HG03025 (cell line): ENCODE measurements around the gene PKNOX2.

ENCODE experiments used
- ATAC-seq: cut with Tn5 transposase; IDR thresholded peaks from one replicate; pipeline ENCODE4 v1.9.1; 2021; ENCODE audit warnings: mild to moderate bottlenecking, moderate library complexity; ENCODE audit not compliant: unreplicated experiment, low FRiP score

The PKNOX2 gene

GRCh38 chr11:125328225-125328580, 163.7 kb downstream of the PKNOX2 start:
- ATAC-seq = no peak

GRCh38 chr11:125329786-125330185, 165.2 kb downstream of the PKNOX2 start:
- ATAC-seq = no peak

DNA sequence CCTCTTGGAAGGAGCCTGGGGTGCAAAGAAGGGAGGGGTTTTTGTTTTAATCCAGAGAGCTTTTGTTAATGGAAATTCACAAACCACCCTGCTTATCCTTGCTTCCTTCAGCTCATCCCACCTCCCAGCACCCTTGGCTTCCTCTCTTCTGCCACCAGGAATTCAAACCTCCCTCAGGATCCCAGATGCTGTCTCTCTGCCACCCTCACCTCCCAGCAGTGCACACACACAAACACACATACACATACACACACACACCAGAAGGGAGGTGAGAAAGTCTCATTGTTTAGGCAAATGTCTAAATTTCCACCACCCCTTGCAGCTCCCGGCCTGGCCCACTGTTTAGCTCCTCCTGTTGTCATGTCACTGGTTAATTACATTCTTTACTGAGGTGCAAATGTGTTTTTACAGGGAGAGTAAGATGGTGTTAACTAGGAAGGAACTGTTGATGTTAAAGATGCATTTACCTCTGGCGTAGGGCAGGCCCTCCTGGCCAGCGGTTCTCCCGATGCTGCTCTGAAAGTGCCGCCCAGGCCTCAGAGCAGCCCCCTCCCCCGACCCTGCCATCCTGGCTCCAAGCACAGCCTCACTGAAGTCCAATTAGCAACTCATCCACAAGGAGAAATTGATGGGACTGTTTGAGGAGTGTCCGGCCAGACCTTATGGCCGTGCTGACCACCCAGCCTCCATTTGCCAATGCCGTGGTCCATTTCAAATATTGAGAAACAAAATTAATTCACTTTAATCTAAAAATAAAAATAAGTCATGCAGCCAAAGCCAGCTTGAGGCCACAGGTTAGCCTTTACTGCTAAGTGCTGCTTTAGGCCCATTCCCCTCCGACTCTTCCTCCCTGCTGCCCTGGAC, 166.1 kb downstream of the PKNOX2 start:
- ATAC-seq = no peak

DNA sequence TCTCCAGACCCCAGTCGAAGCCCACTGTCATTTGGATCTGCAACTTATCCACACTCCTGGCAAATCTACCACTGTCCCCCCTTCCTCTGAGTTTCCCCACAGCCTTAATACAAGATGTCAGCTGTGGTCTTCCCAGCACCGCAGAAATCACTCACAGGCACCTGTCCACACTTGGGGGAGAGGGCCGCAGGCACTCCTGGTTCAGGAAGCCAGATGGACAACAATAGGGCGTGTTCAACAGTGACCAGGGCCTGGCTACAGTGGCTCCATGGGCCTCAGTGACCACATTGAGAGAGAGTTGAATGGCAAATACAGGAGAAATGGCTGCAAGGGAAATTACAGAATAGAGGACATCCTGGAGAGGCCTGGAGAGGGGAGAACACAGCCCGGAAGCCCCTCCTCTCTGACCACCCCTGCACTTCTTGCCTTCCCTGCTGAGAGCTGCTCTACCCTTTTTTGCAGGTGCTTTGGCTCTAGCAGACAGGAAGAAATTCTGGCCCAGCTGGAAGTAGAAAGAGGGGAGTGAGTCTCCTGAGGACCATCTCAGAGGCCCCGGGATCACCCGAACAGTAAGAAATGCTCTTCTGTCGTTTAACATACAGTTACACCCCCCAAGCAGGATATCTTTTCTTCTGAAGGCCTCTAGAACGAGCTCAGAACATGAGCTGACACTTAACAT, 166.9 kb downstream of the PKNOX2 start:
- no peak for ATAC-seq

GRCh38 chr11:125332821-125333220, 168.3 kb downstream of the PKNOX2 start:
- no peak for ATAC-seq

DNA sequence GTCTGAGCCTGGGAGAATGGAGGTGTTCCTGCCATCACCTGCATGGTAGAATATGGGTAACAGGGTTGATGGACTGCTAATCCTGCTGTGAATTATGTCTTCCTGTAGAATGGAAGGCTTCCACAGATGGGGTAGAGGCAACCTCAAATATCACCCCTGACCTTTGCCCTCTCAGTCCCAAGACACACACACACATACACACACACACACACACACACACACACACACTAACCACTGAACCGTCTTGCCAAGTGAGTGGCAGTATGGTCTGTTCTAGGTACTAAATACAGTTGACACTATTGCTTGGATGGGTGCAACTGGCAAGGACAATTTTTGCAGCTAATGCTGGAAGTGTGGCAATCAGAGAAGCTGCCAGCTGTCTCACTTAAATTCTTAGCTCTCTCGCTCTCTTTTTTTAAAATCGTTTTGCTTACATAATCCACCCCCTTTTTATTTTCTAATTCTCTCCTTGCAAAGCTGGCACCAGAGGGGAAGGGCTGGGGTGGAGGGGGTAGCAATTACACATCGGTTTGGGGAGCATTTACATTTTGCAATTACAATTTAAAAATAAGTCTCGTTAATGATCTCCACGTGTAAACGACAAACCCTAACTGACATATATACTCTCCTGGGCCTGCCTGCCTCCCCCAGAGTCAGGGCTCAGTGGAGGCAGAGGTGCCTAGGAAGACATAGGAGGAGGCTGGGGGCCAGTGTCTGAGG, 169.0 kb downstream of the PKNOX2 start:
- no peak for ATAC-seq

DNA sequence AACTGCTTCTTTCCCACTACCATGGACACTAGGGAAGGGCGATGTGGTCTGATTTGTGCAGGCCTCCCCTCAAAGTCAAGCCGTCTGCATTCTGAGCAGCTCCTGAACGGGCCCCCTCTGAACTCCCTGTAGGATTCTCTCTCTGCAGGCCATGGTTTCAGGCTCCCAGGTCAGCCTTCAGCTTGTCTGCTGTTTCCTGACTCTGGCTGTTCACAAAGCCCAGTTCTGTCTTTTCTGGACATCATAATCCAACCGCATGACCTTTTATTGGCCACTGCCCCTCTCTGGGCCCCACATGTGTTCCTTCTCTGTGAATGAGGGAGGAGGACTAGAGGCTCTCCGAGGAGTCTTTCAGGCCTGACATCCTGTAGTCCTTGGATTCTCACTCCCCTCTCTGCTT, 170.6 kb downstream of the PKNOX2 start:
- ATAC-seq = no peak

- ATAC-seq = no peak
These were observed 173.6 kb downstream of the PKNOX2 start for GRCh38 chr11:125337836-125338834.

DNA sequence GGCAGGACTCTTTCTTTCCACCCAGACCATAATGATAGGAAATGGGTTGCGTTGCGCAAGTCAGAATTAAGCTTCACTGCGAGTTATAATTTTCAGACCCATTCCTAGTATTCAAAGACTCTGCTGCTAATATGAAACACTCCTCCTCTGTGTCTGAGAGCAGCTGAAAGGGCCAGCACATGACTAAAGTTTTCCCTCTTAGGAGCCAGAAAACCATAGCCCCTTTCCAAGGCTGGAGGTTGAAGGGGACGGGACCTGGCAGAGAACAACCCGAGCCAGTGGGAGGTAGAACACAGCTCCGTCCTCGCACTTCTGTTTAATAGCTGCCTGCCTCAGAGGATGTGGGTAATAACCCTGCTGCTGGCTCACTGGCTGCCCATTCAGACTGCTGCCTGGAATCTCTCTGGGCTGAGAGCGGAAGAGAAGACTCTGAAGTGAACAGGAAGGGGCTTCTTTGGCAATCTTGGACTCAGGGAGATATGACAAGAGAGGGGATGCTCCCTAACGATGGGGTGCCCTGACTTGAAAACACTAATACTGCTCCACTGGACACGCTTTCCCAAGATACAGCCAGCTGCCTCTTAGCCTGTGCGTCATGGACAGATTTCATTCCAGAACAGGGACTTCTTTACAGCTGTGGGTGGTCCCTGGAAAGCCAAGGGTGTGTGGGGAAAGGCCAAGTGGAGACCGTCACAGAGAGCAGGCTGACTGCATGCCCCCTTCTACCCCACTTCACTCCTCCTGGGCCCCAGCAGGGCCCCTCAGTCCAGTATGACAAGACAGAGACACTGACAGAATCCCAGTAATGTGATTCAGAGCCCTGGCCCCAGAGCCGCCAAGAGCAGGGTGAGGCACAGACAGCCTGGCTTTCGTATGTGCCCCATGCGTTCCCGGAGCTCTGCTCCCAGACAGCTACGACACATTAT, 174.6 kb downstream of the PKNOX2 start:
- no peak for ATAC-seq

DNA sequence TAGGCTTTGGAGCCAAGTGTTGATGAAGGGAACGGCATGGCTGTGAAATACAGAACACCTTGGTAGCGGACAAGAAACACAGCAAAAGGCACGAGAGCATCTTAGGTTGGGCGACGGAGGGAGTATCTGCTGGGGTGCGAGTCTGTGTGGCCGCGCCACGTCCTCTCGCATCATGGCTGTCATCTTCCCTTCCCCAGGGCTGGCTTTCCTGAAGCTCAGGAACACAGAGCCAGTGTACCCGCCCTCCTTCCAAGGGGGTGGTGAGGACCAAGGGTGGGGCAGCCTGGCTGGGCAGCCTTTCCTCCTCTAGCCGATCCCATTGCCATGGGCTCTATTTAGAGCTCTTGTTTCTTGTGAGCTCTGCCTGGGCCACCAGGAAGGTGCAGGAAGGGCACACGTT, 177.1 kb downstream of the PKNOX2 start:
- ATAC-seq = no peak

GRCh38 chr11:125342281-125342930, 177.9 kb downstream of the PKNOX2 start:
- ATAC-seq = no peak

GRCh38 chr11:125343086-125343717, 178.7 kb downstream of the PKNOX2 start:
- no peak for ATAC-seq

- ATAC-seq = no peak
These were observed 179.2 kb downstream of the PKNOX2 start for GRCh38 chr11:125343718-125344131.

GRCh38 chr11:125344846-125345420, 180.4 kb downstream of the PKNOX2 start:
- no peak for ATAC-seq

DNA sequence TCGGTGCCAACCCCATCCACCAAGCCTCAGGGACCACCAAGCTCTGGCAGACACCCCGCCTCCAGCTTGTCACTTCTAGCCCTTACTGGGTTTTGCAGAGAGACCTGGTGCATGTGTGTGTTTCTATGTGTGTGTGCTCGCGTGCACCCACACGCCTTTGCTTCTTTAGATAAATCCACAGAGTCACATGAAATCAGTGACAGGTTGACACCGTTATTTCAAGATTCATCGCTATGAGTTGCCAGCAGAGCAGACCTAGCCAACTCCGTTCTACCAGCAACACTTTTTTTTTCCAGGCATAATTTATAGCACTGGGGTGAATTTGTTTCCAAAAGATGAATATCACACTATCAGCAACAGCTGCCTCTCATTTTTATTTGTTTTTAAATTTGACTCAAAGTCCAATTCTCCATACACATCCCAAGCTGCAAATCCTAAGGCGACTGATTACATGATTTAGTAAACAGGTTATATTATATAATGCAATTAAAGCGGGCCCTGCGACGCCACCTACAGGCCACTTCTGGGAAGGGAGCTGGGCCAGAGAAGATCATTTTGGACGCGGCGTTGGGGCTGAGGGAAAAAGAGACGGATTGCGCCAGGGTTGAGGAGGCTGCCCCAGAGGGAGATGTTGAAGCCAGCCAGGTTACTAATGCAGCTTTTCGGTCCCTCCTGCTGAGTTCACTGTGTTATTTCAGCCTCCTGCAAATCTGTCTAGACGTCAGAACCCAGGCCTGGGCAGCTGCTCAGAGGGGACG, 181.0 kb downstream of the PKNOX2 start:
- no peak for ATAC-seq

GRCh38 chr11:125346179-125346530, 181.6 kb downstream of the PKNOX2 start:
- no peak for ATAC-seq

- ATAC-seq = no peak
These were observed 182.2 kb downstream of the PKNOX2 start for GRCh38 chr11:125346565-125347260.
